NCI-H226 (cell line): ENCODE measurements around the gene SYCE3.
"Not testable (repeated sequence)": the region's sequence is repeated elsewhere in the genome, so short reads cannot be mapped to it uniquely, and the experiment has no call there.

ENCODE experiments used
- DNase-seq: peaks from one replicate; pipeline ENCODE4 v3.0.0-alpha.2; 2015

The SYCE3 gene

GRCh38 chr22:50547263-50547985 lies 15.3 kb downstream of the SYCE3 start:
- DNase-seq = no peak

- no peak for DNase-seq
These were observed 16.1 kb downstream of the SYCE3 start for GRCh38 chr22:50546326-50547262.

GRCh38 chr22:50545522-50546325 lies 17.0 kb downstream of the SYCE3 start, which contains the start of gene KLHDC7B:
TSS of gene KLHDC7B (plus strand) at chr22:50545899. CDS start at chr22:50546244, 345 bp downstream.
- peak; percentile 18 for DNase-seq

GRCh38 chr22:50544746-50545253 lies 17.9 kb downstream of the SYCE3 start:
- peak; percentile 63 for DNase-seq

GRCh38 chr22:50544078-50544745 lies 18.5 kb downstream of the SYCE3 start:
- peak; percentile 60 for DNase-seq

GRCh38 chr22:50542416-50542927 lies 20.2 kb downstream of the SYCE3 start:
- no peak for DNase-seq

- peak; percentile 46 for DNase-seq
These were observed 21.1 kb downstream of the SYCE3 start for GRCh38 chr22:50541667-50542026.

- no peak for DNase-seq
These were observed 22.3 kb downstream of the SYCE3 start for GRCh38 chr22:50540381-50540780.

- no peak for DNase-seq
These were observed 25.0 kb downstream of the SYCE3 start for GRCh38 chr22:50537765-50538164.

- no peak for DNase-seq
These were observed 26.5 kb downstream of the SYCE3 start for GRCh38 chr22:50536226-50536625.

GRCh38 chr22:50535113-50535512 lies 27.6 kb downstream of the SYCE3 start:
- no peak for DNase-seq

- DNase-seq = not testable (repeated sequence)
These were observed 28.6 kb downstream of the SYCE3 start for GRCh38 chr22:50533856-50534711.

GRCh38 chr22:50532824-50533796 lies 29.6 kb downstream of the SYCE3 start:
- no peak for DNase-seq

- peak; percentile 49 for DNase-seq
These were observed 30.6 kb downstream of the SYCE3 start for GRCh38 chr22:50531962-50532674.

- DNase-seq = peak; percentile 27
These were observed 31.2 kb downstream of the SYCE3 start for GRCh38 chr22:50531546-50531961.

- peak; percentile 81 for DNase-seq
These were observed 31.7 kb downstream of the SYCE3 start for GRCh38 chr22:50530877-50531545.

- DNase-seq = no peak
These were observed 32.2 kb downstream of the SYCE3 start for GRCh38 chr22:50530580-50530876.

- DNase-seq = peak; percentile 49
These were observed 32.7 kb downstream of the SYCE3 start, which contains the start of gene TYMP for GRCh38 chr22:50529897-50530579. TSS of gene TYMP (minus strand) at chr22:50530012. CDS start at chr22:50529709, 303 bp downstream.
